Right ventricle myocardium superior (tissue), 1 donor: ENCODE measurements around the gene ZNF778. TPM values are rescaled to one million over a fixed set of nuclear protein-coding genes. Genes with fewer than 3 reads are reported as not detected.

Experiments
- ATAC-seq: fragments of 200-7000 bp; cut with Tn5 transposase; one replicate; pipeline ENCODE4 v1.9.1; 2020; ENCODE audit warnings: mild to moderate bottlenecking; ENCODE audit not compliant: poor library complexity
- DNase-seq: peaks from one replicate; pipeline ENCODE4 v3.0.0-alpha.2; 2020
- intact Hi-C: fragments of 100-400 bp; cut with DNase I; formaldehyde crosslinking; loops from one replicate; pipeline ENCODE4 v1.11.2; 2022
- total RNA-seq: library from RNA; stranded (reverse); fragmentation: NEBNext Ultra II Directional; extraction: Animal tissue kit (Norgen Biotek cat#: 25700); gene quantifications from one replicate; pipeline ENCODE4 v1.2.1, GENCODE V29; 2021
- donor health status: DM: no; HTN: yes; CAD: no; lungs with severe emphysema.

Gene ZNF778
- total RNA-seq, 1 donor from 2014 or later = 9.9 TPM

- ATAC-seq (peak; percentile 91), DNase-seq (peak; percentile 70)
- intact Hi-C loops = no loop called here
Observed at GRCh38 chr16:89201439-89202377, 15.8 kb upstream of the ZNF778 start.

GRCh38 chr16:89202422-89203215 is 14.9 kb upstream of the ZNF778 start:
- ATAC-seq = no peak
- DNase-seq = peak; percentile 14

GRCh38 chr16:89207993-89208392 is 9.5 kb upstream of the ZNF778 start:
- no peak for ATAC-seq
- intact Hi-C loops = no loop called here
- no peak for DNase-seq

More at GRCh38 chr16:89202422-89203215, 14.9 kb upstream of the ZNF778 start:
- intact Hi-C loops = no loop called here

GRCh38 chr16:89209522-89210044 is 7.9 kb upstream of the ZNF778 start:
- ATAC-seq = no peak
- no peak for DNase-seq
- intact Hi-C loops = no loop called here

GRCh38 chr16:89210165-89210903 is 7.2 kb upstream of the ZNF778 start:
- DNase-seq = no peak
- intact Hi-C loops = no loop called here
- ATAC-seq = no peak

- no peak for DNase-seq
- no peak for ATAC-seq
- intact Hi-C loops = no loop called here
Observed at GRCh38 chr16:89210904-89211515, 6.5 kb upstream of the ZNF778 start.

GRCh38 chr16:89216315-89217137 is 977 bp upstream of the ZNF778 start:
- intact Hi-C loops = loop anchor here (2.0 to 5.0 kb wide), 2 partner anchors 274 to 474 kb away; no protein-coding TSS in a partner anchor
- DNase-seq = peak; percentile 85
- peak; percentile 88 for ATAC-seq

- no peak for DNase-seq
- intact Hi-C loops = loop anchor here (2.0 to 5.0 kb wide), 2 partner anchors 274 to 475 kb away; no protein-coding TSS in a partner anchor
Observed at GRCh38 chr16:89217138-89217387, 440 bp upstream of the ZNF778 start.

GRCh38 chr16:89219365-89219764 is 1.9 kb downstream of the ZNF778 start:
- DNase-seq = no peak
- intact Hi-C loops = loop anchor here (5.0 kb wide), 1 partner anchor 477 kb away; no protein-coding TSS in a partner anchor
- no peak for ATAC-seq

More at GRCh38 chr16:89217138-89217387, 440 bp upstream of the ZNF778 start:
- no peak for ATAC-seq

- ATAC-seq = no peak
- no peak for DNase-seq
- intact Hi-C loops = no loop called here
Observed at GRCh38 chr16:89221604-89222003, 4.1 kb downstream of the ZNF778 start.

GRCh38 chr16:89222931-89223330 is 5.4 kb downstream of the ZNF778 start:
- DNase-seq = no peak
- intact Hi-C loops = no loop called here
- ATAC-seq = no peak

- ATAC-seq (no peak), DNase-seq (no peak)
- intact Hi-C loops = no loop called here
Observed at GRCh38 chr16:89224665-89225064, 7.2 kb downstream of the ZNF778 start.

GRCh38 chr16:89230255-89230654 is 12.8 kb downstream of the ZNF778 start:
- intact Hi-C loops = no loop called here
- DNase-seq (no peak), ATAC-seq (peak; percentile 70)

GRCh38 chr16:89232107-89232506 is 14.6 kb downstream of the ZNF778 start:
- intact Hi-C loops = no loop called here
- DNase-seq = no peak
- ATAC-seq = peak; percentile 53

GRCh38 chr16:89233678-89234490 is 16.4 kb downstream of the ZNF778 start:
- intact Hi-C loops = no loop called here
- no peak for ATAC-seq

GRCh38 chr16:89237733-89238132 is 20.2 kb downstream of the ZNF778 start:
- no peak for ATAC-seq
- intact Hi-C loops = no loop called here
- no peak for DNase-seq

More at GRCh38 chr16:89233678-89234490, 16.4 kb downstream of the ZNF778 start:
- no peak for DNase-seq
